NCI-H524 treated with DMSO at 0.1 percent for 48 hours (cell line): ENCODE measurements around the gene COA6.
"Not testable (repeated sequence)": the region's sequence is repeated elsewhere in the genome, so short reads cannot be mapped to it uniquely, and the experiment has no call there.

ENCODE experiments used
- DNase-seq: peaks from one replicate; lab custom pipeline; 2025; lab: John Stamatoyannopoulos, UW

Gene COA6

GRCh38 chr1:234369784-234370183, 3.5 kb upstream of the COA6 start:
- no peak for DNase-seq

GRCh38 chr1:234371414-234371813, 1.8 kb upstream of the COA6 start:
- DNase-seq, result no peak

- no peak for DNase-seq
Observed at GRCh38 chr1:234372011-234372757, 1.1 kb upstream of the COA6 start.

GRCh38 chr1:234373959-234374254, 651 bp downstream of the COA6 start:
- no peak for DNase-seq

GRCh38 chr1:234375672-234376071, 2.4 kb downstream of the COA6 start:
- DNase-seq, result no peak

- not testable (repeated sequence) for DNase-seq
Observed at GRCh38 chr1:234379591-234380109, 6.4 kb downstream of the COA6 start.

GRCh38 chr1:234381699-234382555, 8.7 kb downstream of the COA6 start:
- DNase-seq, result no peak

GRCh38 chr1:234386122-234386521, 12.9 kb downstream of the COA6 start:
- DNase-seq, result no peak

- no peak for DNase-seq
Observed at GRCh38 chr1:234388094-234388493, 14.8 kb downstream of the COA6 start.

- DNase-seq, result no peak
Observed at GRCh38 chr1:234393190-234393589, 19.9 kb downstream of the COA6 start.

- no peak for DNase-seq
Observed at GRCh38 chr1:234395297-234395696, 22.0 kb downstream of the COA6 start.

GRCh38 chr1:234396092-234396491, 22.8 kb downstream of the COA6 start:
- DNase-seq, result no peak

- DNase-seq, result no peak
Observed at GRCh38 chr1:234396871-234397270, 23.6 kb downstream of the COA6 start.

- DNase-seq, result no peak
Observed at GRCh38 chr1:234397732-234398131, 24.5 kb downstream of the COA6 start.

GRCh38 chr1:234398849-234399381, 25.7 kb downstream of the COA6 start:
- no peak for DNase-seq

- DNase-seq, result not testable (repeated sequence)
Observed at GRCh38 chr1:234399515-234399914, 26.3 kb downstream of the COA6 start.

- no peak for DNase-seq
Observed at GRCh38 chr1:234400773-234401172, 27.5 kb downstream of the COA6 start.

- no peak for DNase-seq
Observed at GRCh38 chr1:234401658-234402057, 28.4 kb downstream of the COA6 start.

GRCh38 chr1:234402939-234403338, 29.7 kb downstream of the COA6 start:
- no peak for DNase-seq

GRCh38 chr1:234405676-234406075, 32.4 kb downstream of the COA6 start:
- no peak for DNase-seq

- no peak for DNase-seq
Observed at GRCh38 chr1:234406871-234407270, 33.6 kb downstream of the COA6 start.

GRCh38 chr1:234408757-234409156, 35.5 kb downstream of the COA6 start:
- no peak for DNase-seq

- DNase-seq, result no peak
Observed at GRCh38 chr1:234409328-234409727, 36.1 kb downstream of the COA6 start.
